Activated T-helper 9 cell treated with anti-CD3 and anti-CD28 coated beads, Interleukin-2, amount 50 U/mL, for 16 hours (primary cell): ENCODE results near the gene EXOC3.

Source experiments
- DNase-seq: peaks from one replicate; pipeline ENCODE4 v3.0.0-alpha.2; 2020; ENCODE audit warnings: low read depth

The EXOC3 gene

DNA sequence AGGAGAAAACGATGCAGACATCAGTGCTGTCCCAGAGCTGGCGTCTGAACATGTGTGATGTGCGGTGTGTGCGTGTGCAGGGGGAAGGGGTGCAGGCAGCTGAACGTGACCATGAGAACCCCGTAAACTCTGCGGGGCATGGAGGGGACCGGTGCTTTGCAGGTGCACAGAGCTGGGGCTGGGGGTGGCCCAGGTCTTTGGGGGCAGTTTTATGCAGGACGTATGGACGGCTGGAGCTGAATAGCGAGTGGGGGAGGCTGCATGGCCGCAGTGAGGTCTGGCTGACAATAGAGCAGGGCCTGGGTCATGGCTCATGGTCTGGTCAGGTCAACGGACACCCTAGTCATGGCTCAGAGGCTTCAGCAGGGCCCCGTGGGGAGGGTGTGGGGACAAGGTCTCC is 3.3 kb upstream of the EXOC3 start:
- DNase-seq, result no peak

DNA sequence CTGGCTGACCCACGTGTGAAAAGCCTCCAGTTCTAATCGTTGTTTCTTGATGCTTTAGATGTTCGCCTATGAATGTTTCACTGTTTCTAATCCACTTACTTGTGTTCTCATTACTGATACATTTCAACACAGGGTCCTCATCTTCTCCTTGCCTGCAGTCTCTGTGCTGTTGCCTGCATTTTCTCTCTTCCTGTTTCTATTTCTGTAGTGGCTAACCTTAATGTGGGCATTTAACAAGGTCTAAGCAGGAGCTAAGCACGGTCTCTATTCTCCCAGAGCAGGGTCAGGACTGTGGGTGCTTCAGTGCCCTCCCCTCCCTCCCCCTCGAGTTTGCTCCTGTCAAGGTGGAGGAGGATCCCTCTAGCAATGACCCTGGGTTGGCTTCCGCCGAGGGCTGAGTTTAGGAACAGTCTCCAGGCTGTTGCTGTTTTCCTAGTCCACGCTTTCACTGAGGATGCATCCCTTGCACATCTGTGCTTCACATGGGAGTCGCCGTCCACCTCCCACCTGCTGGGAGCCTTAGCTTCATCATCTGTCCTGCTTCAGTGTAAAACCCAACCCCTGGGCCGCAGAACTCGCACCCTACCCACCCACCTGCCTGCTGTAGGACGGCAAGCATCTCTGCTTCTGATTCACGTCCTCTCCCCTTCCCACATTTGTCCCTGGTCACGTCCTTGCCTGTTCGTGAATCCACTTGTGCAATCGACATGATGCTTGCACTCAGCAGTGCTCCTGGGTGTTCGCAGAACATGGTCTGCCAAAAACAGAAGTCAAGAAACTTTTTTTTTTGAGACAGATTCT is 2.4 kb upstream of the EXOC3 start:
- no peak for DNase-seq

DNA sequence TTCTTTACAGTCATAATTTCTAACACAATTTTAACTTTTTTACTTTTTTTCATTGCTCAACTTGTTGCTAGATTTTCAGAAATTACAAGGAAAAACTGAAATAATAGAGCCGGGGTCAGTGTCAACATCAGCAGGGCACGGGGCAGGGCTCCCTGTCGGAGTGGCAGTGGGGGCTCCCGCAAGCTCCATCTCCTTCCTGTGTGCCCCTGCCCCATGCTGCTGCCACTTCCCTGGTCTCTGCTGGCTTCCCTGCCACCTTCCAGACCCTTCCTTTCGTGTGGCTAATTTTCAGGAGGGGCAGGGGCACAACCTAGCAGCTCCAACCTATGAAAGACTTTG is 1.0 kb upstream of the EXOC3 start:
- no peak for DNase-seq

DNA sequence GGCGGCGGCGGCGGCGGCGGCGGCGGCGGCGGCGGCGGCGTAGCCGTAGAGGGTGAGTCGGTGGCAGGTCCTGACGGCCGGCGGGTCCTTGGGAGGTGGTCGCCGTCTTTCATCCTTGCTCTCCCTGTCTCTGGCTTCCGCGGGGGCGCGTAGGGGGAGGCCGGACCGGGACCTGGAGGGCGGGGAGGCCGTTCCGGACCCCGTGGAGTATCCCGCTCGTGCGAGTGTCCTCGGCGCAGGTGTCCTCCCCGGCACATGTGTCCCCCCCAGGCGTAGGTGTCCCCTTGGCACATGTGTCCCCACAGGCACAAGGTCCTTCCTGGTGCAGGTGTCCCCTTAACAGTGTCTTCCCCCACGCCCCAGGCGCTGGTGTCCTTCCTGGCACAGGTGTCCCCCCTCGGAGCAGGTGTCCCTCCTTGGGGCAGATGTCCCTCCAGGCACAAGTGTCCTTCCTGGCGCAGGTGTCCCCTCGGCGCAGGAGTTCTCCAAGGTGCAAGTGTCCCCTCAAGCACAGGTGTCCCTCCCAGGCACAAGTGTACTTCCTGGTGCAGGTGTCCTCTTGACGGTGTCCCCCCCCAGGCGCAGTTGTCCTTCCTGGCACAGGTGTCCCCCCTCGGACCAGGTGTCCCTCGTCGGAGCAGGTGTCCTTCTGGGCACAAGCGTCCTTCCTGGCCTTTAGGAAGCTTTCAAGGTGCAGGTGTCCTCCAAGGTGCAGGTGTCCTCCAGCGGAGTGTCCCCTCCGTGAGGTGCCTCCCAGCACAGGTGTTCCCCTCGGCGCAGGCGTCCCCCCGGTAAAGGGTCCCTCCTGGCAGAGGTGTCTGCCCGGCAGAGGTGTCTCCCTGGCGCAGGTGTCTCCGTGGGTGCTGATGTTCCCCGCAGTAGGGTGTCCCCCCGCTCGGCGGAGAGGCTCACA is 519 bp downstream of the EXOC3 start:
- no peak for DNase-seq

DNA sequence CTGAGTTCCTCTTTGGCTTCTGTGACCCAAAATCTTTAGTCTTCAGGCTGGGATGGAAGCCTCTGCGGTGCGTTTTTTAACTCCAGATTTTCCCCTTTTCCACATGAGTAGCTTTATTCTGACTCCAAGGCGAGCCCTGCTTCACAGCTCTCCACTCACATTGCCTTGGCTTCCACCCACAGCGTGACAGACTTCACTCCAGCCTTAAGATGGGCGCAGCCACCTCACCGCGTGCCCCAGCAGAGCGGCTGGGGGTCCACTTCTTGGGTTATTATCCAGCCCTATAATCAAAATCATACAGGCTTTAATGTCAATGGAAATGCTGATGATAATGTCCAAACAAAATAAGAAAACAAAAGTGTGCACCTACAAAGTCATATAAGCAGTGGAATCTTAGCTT is 1.2 kb downstream of the EXOC3 start:
- no peak for DNase-seq

DNA sequence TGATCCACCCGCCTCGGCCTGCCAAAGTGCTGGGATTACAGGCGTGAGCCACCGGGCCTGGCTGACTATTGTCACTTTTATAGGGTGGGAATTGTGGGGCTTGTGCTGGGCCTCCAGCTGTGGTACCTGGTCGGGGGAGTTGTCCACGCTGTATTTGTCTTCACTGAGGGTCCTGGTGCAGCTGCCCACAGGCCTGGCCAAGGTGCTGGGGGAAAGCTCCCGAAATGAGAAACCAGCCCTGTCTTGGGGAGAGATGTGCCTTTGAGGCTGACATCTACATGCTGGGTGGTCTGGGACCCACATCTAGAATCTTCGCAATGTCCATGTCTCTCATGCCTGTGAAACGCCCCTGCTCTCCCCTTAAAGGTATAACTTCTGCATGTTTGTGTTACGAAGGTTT is 2.6 kb downstream of the EXOC3 start:
- no peak for DNase-seq

DNA sequence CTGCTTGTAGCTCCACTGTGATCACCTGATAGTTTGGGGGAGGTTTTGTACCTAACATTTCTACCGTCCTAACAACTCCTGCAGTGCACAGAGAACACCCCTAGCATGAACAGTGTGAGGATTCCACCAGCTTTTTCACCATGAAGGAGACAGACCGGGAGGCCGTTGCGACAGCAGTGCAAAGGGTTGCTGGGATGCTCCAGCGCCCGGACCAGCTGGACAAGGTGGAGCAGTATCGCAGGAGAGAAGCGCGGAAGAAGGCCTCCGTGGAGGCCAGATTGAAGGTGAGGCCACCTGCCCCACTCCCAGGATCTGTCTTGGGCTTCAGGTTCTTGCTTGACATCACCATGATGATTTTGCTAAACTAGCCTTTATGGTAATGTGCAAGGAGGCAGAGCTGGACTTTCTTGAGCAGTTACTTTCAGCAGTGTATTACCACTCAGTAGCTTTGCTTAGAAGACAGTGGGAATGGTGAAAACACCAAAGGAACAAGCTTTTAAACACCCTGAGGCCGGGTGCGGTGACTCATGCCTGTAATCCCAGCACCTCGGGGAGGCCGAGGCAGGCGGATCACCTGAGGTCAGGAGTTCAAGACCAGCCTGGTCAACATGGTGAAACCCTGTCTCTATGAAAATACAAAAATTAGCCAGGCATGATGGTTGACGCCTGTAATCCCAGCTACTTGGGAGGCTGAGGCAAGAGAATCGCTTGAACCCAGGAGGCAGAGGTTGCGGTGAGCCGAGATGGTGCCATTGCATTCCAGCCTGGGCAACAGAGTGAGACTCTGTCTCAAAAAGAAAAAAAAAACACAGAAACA is 3.3 kb downstream of the EXOC3 start:
- no peak for DNase-seq

DNA sequence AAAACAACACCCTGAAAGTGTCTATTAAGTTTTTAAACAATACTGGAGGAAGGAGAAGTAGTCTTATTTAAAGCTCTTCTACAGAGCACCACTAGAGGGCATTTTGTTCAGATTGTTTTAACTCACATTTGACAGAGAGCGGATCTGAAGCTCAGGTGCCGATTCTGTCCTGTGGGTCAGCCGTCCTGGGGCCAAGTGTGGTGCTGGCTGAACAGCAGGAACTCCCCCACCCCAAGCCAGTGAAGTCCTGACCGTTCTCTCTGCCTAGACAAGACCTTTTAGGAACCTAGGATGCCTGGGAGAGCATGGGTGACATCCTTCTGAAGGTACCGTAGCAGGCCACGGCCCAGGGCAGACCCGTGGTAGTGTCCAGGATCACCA is 3.9 kb downstream of the EXOC3 start:
- DNase-seq, result no peak

DNA sequence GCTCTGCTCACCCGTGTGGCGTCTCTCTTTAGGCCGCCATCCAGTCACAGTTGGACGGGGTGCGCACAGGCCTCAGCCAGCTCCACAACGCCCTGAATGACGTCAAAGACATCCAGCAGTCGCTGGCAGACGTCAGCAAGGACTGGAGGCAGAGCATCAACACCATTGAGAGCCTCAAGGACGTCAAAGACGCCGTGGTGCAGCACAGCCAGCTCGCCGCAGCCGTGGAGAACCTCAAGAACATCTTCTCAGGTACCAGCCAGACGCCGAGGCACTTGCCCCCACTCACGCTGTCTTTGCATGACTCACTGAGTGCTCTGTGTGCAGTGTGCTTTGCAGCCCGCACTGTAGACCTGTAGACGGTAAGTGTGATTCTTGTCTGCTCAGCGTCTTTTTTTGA is 4.5 kb downstream of the EXOC3 start:
- no peak for DNase-seq

DNA sequence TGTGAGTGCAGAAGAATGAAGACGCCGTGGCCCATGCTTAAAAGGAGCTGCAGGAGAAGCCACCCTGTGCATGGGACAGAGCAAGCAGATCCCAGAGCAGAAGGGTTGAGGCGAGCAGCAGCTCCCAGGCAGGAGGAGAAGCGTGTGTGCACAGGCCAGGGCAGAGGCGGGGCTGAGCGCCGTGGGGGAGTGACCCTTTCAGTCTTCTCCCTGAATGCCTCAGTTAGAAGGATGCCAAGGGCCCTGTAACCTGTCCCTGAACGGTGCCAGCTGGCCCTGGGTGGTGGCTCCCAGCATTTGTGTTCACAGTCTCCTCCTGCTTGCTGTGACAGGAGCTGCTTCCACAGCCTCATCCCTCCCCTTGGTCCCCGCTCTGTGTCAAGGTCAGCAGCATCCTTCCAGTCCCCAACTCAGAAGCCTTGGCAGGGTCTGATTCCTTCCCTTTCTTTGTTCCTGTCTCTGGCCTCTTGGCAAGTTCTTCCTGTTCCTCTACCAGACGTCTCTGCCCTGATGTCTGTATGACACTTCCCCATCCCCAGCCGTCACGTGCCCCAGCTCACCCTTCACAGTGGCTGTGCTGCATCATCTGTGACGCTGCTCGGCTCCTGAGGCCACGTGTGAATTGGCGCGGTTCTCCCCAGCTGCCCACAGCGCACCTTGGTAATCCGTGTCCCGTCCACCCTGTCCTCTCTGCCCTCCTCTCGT is 5.2 kb downstream of the EXOC3 start:
- DNase-seq, result no peak

DNA sequence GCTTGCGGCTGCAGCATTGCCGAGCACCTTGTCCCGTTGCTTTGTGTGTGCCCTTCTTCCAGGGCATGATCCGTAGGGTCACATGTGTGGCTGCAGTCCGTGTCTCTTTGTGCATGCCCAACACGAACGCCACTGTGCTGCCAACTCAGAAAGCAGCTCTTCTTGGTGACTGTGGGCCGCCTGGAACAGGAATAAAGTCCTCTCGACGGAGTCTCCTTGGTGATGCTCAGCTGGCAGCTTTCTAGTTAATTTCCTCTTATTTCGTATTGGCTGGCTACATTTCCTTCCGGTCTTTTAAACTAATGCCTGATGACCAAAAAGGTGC is 5.8 kb downstream of the EXOC3 start:
- DNase-seq, result no peak

DNA sequence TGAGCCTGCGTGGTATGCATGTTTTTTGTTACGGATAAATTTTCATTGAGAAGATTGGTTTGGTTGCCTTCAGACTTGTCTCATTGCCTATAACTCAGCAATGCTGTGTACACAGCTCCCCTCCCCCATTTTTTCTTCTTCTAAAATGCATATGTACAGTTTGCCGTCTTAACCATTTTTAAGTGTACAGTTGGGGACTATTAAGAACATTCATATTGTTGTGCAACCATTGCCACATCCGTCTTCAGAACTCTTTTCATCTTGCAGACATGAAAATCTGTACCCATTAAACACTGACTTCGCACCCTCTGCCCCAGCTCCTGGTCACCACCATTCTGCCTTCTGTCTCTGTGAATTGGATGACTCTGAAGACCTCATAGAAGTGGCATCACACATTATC is 6.2 kb downstream of the EXOC3 start:
- DNase-seq, result no peak

DNA sequence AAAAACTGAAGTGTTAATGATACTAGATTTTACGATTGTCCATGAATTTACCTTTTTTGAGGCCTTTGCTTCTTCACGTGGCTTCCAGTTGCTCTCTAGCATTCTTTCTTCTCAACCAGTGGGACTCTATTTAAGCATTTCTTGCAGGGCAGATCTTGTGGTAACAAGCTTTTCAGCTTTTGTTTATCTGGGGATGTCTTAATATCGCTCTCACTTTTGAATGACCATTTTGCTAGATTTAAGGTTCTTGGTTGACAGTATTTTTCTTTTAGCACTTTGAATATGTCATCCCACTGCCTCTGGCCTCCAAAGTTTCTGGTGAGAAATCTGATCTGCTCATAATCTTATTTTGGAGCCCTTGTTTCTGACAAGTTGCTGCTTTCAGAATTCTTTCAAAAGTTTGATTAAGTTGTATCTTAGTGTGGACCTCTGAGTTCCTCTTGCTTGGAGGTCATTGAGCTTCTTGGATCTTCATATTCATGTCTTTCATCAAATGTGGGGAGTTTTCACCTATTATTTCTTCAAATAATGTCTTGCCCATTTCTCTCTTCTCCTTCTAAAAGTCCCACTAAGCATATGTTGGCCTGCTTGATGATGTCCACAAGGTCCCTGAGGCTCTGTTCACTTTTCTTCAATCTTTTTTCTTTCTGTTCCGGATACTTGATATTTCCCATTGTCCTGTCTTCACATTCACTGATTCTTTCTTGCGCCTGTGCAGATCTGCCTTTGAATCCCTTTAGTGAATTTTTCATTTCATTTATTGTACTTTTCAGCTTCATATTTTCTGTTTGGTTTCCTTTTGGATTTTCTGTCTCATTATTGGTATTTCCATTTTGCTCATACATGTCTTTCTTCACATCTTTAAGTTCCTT is 8.8 kb downstream of the EXOC3 start:
- DNase-seq, result no peak

DNA sequence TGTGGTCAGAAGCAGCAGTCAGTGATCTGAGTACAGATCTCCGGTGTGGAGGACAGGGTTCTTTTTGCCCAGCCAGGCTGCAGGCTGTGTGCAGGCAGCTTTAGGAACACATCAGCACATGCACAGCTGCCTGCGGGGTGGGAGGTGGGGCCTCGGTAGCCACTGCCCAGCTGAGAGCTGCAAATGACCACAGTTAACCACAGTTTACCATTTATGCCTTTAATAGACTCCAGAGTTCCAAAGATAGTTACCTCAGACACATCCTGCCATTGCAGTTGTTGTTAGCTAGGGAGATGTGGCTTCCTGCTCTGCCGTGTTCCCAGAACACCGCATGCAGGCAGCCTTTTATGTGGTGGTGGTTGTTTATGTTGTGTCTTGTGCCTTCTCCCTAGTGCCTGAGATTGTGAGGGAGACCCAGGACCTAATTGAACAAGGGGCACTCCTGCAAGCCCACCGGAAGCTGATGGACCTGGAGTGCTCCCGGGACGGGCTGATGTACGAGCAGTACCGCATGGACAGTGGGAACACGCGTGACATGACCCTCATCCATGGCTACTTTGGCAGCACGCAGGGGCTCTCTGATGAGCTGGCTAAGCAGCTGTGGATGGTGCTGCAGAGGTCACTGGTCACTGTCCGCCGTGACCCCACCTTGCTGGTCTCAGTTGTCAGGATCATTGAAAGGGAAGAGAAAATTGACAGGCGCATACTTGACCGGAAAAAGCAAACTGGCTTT is 10.2 kb downstream of the EXOC3 start:
- DNase-seq, result no peak

DNA sequence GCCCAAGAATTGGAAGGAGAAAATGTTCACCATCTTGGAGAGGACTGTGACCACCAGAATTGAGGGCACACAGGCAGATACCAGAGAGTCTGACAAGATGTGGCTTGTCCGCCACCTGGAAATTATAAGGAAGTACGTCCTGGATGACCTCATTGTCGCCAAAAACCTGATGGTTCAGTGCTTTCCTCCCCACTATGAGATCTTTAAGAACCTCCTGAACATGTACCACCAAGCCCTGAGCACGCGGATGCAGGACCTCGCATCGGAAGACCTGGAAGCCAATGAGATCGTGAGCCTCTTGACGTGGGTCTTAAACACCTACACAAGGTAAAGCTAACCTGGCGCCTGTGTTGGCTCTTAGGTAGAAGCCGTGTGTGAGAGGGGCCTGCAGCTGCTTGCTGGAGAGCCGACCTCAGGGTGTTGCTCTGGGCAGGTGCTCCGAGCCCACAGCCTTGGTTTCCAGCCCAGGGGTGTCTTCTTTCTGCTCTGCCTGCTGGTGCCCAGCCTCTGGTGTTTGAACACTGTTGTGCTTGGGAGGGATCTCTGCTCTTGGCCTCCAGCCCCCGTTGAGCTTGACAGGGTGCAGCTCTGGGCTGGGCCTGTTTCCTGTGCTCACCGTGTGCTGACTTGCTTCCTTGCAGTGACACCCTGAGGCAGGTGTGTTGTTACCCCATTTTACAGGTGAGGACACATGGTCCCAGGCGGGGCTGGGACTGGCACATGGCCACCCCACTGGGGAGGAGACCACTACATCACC is 10.9 kb downstream of the EXOC3 start:
- no peak for DNase-seq

DNA sequence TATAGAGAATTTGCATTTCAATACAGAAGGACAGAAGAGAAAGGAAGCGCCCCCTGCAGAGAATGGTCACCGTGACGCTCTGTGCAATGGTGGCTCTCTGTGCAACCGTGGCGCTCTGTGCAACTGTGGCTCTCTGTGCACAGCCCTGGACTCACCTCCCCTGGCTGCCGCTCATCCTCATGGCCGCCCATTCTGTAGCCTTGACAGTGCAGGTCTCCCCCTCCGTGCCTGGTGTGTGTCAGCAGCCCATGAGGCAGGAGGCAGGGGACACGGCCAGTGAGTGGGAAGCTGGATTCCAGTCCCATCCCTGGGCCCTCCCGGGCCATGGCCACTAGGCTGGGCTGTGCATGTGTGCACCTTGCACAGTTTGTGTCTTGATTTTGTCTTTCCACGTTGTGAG is 12.0 kb downstream of the EXOC3 start:
- DNase-seq, result no peak

DNA sequence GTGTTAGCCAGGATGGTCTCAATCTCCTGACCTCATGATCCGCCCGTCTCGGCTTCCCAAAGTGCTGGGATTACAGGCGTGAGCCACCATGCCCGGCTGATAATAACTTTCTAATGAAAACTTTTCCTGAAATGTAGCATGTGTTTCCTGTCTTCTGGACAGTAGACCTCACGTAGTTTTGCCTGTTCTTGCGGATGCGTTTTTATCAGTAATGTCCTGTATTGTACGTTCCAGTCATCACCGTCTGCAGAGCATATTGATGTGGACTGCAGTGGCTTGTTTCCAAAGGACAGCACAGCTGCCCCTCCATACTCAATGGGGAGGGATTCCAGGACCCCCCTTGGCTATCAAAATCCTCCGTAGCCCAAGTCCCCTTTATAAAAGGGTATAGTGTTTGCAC is 12.8 kb downstream of the EXOC3 start:
- no peak for DNase-seq

DNA sequence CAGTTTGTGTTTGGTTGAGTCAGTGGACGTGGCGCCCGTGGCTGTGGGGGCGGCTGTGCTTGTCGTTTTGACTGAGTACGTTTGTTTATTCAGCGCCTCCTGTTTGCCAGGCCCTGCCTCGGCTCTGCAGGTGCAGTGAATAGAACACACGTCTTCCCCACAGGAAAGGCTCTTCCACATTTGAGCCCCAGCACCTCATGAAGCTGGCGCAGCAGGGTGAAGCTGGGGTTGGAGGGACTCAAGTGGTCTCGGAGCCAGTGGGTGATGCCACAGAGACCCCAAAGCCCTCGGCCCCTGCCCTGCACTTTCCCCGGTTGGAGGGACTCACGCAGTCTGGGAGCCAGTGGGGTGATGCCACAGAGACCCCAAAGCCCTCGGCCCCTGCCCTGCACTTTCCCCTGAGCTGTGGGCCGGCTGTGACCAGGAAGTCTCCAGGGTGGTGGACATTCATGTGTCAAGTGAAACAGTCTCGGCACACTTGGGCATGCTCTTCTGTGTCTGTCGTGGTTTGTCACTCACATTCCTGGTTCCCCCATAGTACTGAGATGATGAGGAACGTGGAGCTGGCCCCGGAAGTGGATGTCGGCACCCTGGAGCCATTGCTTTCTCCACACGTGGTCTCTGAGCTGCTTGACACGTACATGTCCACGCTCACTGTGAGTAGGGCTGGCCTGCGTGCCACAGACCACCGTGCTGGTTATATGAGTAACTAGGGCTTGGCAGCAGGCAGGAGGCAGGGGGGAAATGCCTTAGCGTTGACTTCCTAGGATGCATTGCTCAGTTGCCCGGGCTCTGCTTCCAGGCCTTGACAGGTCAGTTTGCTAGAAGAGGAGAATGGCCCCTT is 13.6 kb downstream of the EXOC3 start:
- DNase-seq, result no peak
